Effector CD8-positive, alpha-beta T cell (primary cell): ENCODE results near the gene SOX5.

Experiments
- DNase-seq: peaks from one replicate; lab custom pipeline; 2025; lab: John Stamatoyannopoulos, UW
- total RNA-seq, 4 experiments: gene quantifications; one replicate each; lab custom pipeline; 2026; lab: John Stamatoyannopoulos, UW

The SOX5 gene
- 0 to 0.44 (median 0.30) reads per million in 4 experiments for total RNA-seq

GRCh38 chr12:23949348-23950209, at the start of gene SOX5:
SOX5 (minus strand) TSS chr12:23949670; CDS start chr12:23949601, 69 bp downstream.
- DNase-seq: no peak

DNA sequence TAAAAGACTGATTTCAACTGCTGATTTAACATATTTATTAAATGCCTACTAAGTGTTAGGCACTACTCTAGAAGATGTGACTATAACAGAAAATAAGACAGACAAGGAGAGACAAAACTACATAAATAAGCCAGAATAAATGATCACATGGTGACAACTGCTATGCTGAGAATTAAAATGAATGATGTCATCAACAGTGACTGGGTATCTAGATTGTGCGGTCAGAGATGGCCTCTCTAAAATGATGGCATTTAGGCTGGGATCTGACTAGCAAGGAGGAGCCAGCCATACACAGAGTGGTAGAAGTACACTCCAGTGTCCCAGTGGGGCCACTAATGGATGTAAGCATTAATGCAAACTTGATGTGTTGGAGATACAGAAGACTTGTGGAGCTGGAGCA, 37.6 kb upstream of the SOX5 start:
- no peak for DNase-seq

GRCh38 chr12:23980826-23981225, 31.4 kb upstream of the SOX5 start:
- no peak for DNase-seq

DNA sequence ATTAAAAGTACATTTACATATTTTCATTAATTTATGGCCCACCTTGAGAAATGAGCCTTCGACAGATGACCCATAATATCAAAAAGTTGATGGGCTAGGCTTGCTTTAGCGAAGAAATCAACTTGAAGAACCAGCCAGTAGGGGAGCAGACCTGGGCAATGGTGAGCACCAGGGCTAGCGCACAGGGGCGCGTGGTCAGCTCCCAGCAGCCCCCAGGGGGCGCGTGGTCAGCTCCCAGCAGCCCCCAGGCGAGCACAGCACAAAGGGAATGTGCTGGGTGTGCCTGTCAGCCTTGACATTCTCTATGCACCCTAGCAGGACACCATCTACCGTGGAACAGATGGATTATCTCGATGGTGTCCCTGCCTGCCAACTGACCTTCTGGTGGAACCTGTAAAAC, 15.3 kb upstream of the SOX5 start:
- DNase-seq: no peak

GRCh38 chr12:23959826-23960225, 10.4 kb upstream of the SOX5 start:
- DNase-seq: no peak

- DNase-seq: no peak
Measured at GRCh38 chr12:23954332-23954731, 4.9 kb upstream of the SOX5 start.

DNA sequence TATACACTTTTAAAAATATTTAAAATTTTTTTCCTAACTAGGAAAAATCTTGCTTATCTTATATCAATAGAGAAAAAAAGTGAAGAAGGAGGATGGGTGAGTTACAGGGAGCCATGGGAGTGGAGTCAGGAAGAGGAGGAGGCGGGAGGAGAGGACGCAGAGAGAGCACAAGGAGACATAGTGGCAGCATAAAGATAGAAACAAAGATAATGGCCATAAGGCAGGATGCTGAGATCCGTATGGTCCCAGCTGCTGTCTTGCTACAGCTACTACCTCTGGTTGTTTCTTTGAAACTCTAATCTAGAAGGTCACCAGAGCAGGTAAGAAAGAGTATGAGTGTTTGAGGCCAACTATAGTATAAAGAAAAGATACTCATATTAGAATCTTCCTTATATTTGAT, 2.6 kb upstream of the SOX5 start:
- no peak for DNase-seq

- no peak for DNase-seq
Measured at GRCh38 chr12:23950775-23951451, 1.4 kb upstream of the SOX5 start.

GRCh38 chr12:23950210-23950774, 822 bp upstream of the SOX5 start:
- no peak for DNase-seq

GRCh38 chr12:23948291-23948690, 1.2 kb downstream of the SOX5 start:
- DNase-seq: no peak

DNA sequence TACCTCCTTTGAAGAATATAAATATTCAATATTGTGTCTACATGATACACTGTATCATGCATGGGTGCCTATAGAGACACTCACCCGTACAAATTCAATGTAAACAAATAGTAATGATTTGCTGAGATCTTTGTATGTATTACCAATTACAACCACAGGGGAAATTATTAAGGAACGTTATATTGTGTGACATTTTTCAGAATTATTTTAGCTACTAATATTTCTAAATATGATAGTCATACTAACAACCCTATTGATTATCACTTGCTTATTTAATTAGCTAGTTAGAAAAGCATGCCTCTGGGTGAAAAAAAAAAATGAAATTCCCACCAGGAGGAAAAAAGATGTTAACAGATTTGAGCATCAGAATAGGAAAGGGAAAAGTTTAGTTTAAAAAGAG, 2.1 kb downstream of the SOX5 start:
- DNase-seq: no peak

DNA sequence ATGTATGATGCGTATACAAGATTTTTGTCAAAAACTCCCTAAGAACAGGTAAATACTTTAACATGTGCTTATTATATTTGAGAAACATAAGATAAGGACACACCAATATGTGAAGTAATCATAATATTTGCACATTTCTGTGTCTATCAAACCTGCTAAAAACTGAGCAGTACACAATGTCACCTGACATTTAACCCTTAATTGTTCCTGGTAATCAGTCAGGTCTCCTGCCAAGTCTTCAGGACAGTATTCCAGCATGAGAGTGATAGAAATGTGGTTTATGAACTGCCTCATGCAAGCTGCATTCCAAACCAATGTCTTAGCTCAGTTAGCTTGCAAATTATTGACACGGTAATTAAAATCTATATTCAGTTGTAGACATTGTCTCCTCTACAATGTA, 4.2 kb downstream of the SOX5 start:
- no peak for DNase-seq

DNA sequence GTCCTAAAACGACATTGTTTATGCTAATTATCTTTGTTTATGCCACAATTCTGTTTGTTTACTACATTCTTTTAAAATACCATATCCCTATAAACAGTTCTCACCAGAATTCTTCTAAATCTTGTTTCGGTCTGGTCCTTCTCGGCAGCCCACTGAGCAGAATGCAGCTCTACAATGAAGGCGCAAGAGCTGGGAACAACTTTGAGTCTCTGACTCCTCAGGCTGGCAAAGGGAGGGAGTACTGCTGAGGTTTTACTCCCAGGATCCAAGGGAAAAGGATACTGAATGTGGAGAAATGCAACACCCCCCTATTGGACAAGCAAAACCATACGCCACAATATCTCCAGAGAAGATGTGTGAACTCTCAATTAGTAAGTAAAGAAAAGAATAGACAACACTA, 5.4 kb downstream of the SOX5 start:
- DNase-seq: no peak

DNA sequence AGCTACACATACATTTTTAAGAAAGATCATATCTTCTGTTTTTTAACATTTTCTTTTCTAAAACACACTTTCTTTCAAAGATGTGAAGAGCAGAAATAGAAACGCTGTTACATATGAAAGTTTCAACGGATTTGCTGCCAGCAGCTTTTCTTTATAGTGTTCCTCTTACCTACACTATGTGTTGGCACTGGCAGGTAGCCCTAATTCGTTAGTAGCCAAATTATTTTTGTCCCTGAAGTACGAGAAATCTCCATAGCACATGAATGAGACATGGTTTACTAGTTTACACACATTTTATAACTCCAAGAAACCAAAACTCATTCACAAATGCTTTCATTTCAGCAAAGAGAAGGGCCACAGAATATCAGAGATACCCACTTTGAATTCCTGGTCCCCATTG, 6.6 kb downstream of the SOX5 start:
- DNase-seq: no peak

DNA sequence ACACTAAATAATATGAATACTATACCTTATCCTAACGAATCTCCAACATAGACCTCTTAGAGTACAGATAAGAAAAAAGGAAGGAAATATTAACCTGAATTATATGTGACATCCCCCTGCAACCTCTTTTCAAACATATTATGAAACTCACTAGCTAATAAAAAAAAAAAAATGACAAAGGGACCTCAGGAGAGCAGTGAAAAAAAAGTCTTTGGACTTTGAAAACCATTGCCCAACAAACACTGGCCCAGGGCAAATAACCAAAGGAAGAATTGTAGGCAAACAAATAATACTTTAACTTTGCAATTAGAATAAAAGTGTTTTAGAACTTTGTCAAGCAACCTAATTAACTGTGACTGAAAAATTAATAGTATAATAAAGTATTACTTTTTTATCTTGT, 7.7 kb downstream of the SOX5 start:
- DNase-seq: no peak

DNA sequence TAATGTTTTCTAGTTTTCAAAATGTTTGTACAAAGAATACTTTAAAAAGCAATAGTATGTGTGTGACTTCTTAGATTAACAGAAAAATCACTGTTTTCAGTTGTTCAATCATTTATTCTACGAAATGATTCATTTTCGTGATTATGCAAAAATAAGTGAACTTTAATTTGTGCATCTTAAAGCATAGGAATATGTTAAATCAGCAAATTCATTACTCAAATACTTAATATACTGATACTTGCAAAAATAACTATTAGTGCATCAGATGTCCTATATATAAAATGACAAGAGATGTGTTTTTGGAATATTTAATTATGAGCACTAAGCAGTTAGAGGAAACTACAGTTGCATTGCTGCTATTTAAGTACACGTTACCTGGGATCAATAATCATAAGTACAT, 11.0 kb downstream of the SOX5 start:
- DNase-seq: no peak

GRCh38 chr12:23931176-23931575, 18.3 kb downstream of the SOX5 start:
- DNase-seq: no peak

GRCh38 chr12:23930599-23930998, 18.9 kb downstream of the SOX5 start:
- DNase-seq: no peak

DNA sequence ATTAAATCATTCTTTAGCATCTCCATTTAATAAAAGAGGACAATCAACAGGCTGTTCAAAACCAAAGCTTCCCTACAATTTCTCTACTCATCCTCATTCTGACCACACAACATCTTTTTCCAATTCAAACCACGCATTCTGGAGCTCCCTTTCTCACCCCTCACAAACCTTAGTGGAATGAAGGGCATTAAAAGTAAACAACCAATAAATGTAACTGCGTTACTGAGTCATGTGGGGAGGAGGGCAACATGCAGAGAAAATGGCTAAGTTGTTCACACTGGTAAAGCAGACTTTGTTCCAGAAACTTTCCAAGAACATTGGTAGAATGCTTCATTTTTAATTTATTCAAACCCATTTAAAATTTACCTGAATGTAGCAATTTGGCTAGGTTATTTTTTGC, 19.6 kb downstream of the SOX5 start:
- DNase-seq: no peak

GRCh38 chr12:23927907-23928306, 21.6 kb downstream of the SOX5 start:
- DNase-seq: no peak

DNA sequence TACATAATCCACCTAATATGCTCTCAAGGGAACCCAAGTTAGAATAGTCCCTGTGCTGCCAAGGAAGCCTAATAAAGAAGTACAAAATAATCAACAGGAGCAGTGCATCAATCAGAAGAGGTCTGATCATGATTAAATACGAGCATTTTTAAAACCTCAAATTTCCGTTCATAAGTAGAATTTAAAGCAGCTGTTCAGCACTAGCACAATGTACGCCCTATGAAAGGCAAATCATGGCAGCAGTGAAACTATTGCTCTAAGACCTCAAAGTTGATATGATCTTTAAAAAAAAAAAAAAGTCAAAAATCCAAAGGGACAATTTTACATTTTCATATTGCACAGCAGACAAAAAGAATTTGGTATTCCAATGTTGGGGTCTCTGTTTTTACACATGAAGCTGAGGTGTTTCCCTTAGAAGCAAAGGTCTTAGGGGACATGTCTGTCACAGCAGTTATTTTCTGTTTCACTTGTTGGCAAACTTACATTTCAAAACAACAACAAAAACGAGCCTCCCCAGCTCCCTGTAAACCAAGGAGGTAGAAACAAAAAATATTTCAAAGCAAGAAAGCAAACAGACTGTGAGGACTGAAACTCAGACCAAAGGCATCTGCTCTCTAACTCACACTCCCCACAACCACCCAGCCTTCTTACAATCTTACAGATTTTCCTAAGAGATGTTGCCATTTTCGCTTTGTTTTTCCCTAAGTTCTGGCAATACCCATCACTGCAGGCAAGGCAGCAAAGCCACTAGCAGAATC, 28.2 kb downstream of the SOX5 start:
- DNase-seq: no peak

DNA sequence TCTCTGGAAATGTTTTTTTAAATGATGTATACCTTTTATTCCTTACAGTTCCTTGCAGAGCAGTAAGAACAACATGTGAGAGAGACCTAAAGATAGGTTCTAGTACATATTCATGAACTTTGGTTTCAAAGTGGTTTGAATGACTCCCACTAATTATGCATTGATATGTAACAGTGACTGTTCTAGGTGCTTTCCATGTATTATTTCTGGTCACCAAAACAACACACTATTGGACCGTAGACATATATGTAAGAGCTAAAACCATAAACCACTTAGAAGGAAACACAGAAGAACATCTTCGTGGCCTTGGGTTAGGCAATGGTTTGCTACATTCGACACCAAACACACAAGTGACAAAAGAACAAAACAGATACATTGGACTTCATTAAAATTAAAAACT, 37.9 kb downstream of the SOX5 start:
- DNase-seq: no peak
